ENCODE results near the gene TSPAN14.
A peak's percentile ranks its signal among the peaks of the same experiment; 100 is the strongest.
"Not testable (repeated sequence)": the region's sequence is repeated elsewhere in the genome, so short reads cannot be mapped to it uniquely, and the experiment has no call there.

TSPAN14 gene

GRCh38 chr10:80453842-80454512 is at the start of gene TSPAN14:
TSS of gene TSPAN14 (plus strand) at chr10:80454310. CDS start at chr10:80489234, 34,924 bp downstream.
- peak; percentile 68 for DNase-seq

- no peak for DNase-seq
Observed at GRCh38 chr10:80405035-80405434, 49.1 kb upstream of the TSPAN14 start.

- no peak for DNase-seq
Observed at GRCh38 chr10:80405626-80406025, 48.5 kb upstream of the TSPAN14 start.

- DNase-seq = no peak
Observed at GRCh38 chr10:80406204-80406603, 47.9 kb upstream of the TSPAN14 start.

GRCh38 chr10:80407812-80408241 is 46.3 kb upstream of the TSPAN14 start:
- peak; percentile 55 for DNase-seq

GRCh38 chr10:80408242-80409101 is 45.6 kb upstream of the TSPAN14 start, which contains the start of gene PRXL2A:
TSS of gene PRXL2A (plus strand) at chr10:80408551. CDS start at chr10:80420468, 11,917 bp downstream.
- peak; percentile 90 for DNase-seq

- no peak for DNase-seq
Observed at GRCh38 chr10:80409121-80409520, 45.0 kb upstream of the TSPAN14 start.

- DNase-seq = no peak
Observed at GRCh38 chr10:80410122-80410521, 44.0 kb upstream of the TSPAN14 start.

- DNase-seq = no peak
Observed at GRCh38 chr10:80410578-80411145, 43.4 kb upstream of the TSPAN14 start.

GRCh38 chr10:80411267-80411668 is 42.8 kb upstream of the TSPAN14 start:
- DNase-seq = no peak

- no peak for DNase-seq
Observed at GRCh38 chr10:80411681-80412220, 42.4 kb upstream of the TSPAN14 start.

GRCh38 chr10:80412486-80412885 is 41.6 kb upstream of the TSPAN14 start:
- no peak for DNase-seq

GRCh38 chr10:80413271-80413996 is 40.7 kb upstream of the TSPAN14 start:
- no peak for DNase-seq

GRCh38 chr10:80414142-80414895 is 39.8 kb upstream of the TSPAN14 start:
- no peak for DNase-seq

GRCh38 chr10:80415734-80416478 is 38.2 kb upstream of the TSPAN14 start:
- no peak for DNase-seq

GRCh38 chr10:80416479-80417098 is 37.5 kb upstream of the TSPAN14 start:
- DNase-seq = no peak

- DNase-seq = not testable (repeated sequence)
Observed at GRCh38 chr10:80417256-80417655, 36.9 kb upstream of the TSPAN14 start.

- DNase-seq = no peak
Observed at GRCh38 chr10:80421050-80421706, 32.9 kb upstream of the TSPAN14 start.

GRCh38 chr10:80421707-80422536 is 32.2 kb upstream of the TSPAN14 start:
- no peak for DNase-seq

Data from activated naive CD4-positive, alpha-beta T cell treated with anti-CD3 and anti-CD28 coated beads, Interleukin-2, amount 50 U/mL, for 16 hours (primary cell).